Lung (tissue), 12 donors: ENCODE measurements around the gene FEM1C. TPM values are rescaled to one million over a fixed set of nuclear protein-coding genes. Genes with fewer than 3 reads are reported as not detected.

Experiments
- ATAC-seq: fragments of 200-7000 bp; cut with Tn5 transposase; one replicate; pipeline ENCODE4 v1.9.1; 2020; ENCODE audit warnings: moderate number of reproducible peaks; ENCODE audit not compliant: insufficient read depth, low FRiP score
- DNase-seq, 3 donors: peaks; one replicate each; pipeline ENCODE4 v3.0.0-alpha.2; 2013 to 2017
- H3K27ac ChIP-seq, 2 donors: one replicate each; pipeline ENCODE4 v1.5.1; 2013; ENCODE audit warnings: mild to moderate bottlenecking in 2 of 2, moderate library complexity in 2 of 2, control low read depth in 1 of 2, inconsistent platforms in 1 of 2, low read depth in 1 of 2, low read length in 1 of 2
- H3K27me3 ChIP-seq, 3 donors: one replicate each; pipeline ENCODE4 v1.5.1; 2013; ENCODE audit warnings: low read length in 2 of 3; ENCODE audit not compliant: control insufficient read depth in 3 of 3, insufficient read depth in 3 of 3
- H3K36me3 ChIP-seq, 4 donors: one replicate each; pipeline ENCODE4 v1.5.1; 2013; ENCODE audit warnings: low read length in 4 of 4, mild to moderate bottlenecking in 1 of 4, moderate library complexity in 1 of 4; ENCODE audit not compliant: control insufficient read depth in 4 of 4, insufficient read depth in 4 of 4
- H3K4me1 ChIP-seq, 5 donors: one replicate each; pipeline ENCODE4 v1.5.1; 2013; ENCODE audit warnings: low read length in 5 of 5, mild to moderate bottlenecking in 2 of 5, moderate library complexity in 1 of 5; ENCODE audit not compliant: control insufficient read depth in 5 of 5, insufficient read depth in 5 of 5
- H3K4me3 ChIP-seq: one replicate; pipeline ENCODE4 v1.5.1; 2013; ENCODE audit warnings: mild to moderate bottlenecking, control low read depth, moderate library complexity
- H3K9ac ChIP-seq, 2 donors: one replicate each; pipeline ENCODE4 v1.5.1; 2013; ENCODE audit warnings: low read length in 2 of 2, control low read depth in 1 of 2; ENCODE audit not compliant: insufficient read depth in 1 of 2
- H3K9me3 ChIP-seq, 4 donors: one replicate each; pipeline ENCODE4 v1.5.1; 2013; ENCODE audit warnings: low read length in 3 of 4, mild to moderate bottlenecking in 1 of 4, moderate library complexity in 1 of 4; ENCODE audit not compliant: control insufficient read depth in 4 of 4, insufficient read depth in 3 of 4
- CTCF ChIP-seq: IDR thresholded peaks from 2 replicates; pipeline ENCODE4 v1.5.1; 2012; ENCODE audit warnings: mild to moderate bottlenecking; ENCODE audit errors: control extremely low read depth, extremely low read depth
- WGBS, 2 donors: extraction: QIAGEN DNeasy Blood & Tissue Kit; methylation state at CpG; one replicate each; pipeline ENCODE4 v1.1.7; 2013; 5-methylcytosine and 5-hydroxymethylcytosine counted together
- polyA plus RNA-seq, 2 donors: library from polyadenylated mRNA; stranded (reverse); fragments of 200-250 nt; gene quantifications; one replicate each; pipeline ENCODE4 v1.2.1, GENCODE V29; 2013
- total RNA-seq, 2 donors: library from RNA; depleted of rRNA in 1 of 2; stranded (reverse); fragments of >200 nt in 1 of 2; gene quantifications; one replicate each; pipeline ENCODE4 v1.2.1, GENCODE V29; 2014 to 2021
- donor health status: control.
- donor health status: control.
- donor health status: Bipolar disorder and iron deficiency.
- donor health status: healthy.
- donor health status: DM: yes; HTN: yes; CAD: no.

The FEM1C gene
- total and polyA plus RNA-seq, 4 donors: 8.0 to 47.9 (median 19.2) TPM

- ATAC-seq (no peak), DNase-seq (no peak)
- no peaks in the 10 kb centered on the region for H3K4me1 ChIP-seq
- H3K9ac ChIP-seq: no peak overlapping the region
- H3K27me3 ChIP-seq: no peaks in the 10 kb centered on the region
- no peak overlapping the region for H3K4me3 ChIP-seq
- no peak for TF ChIP-seq CTCF
- peaks cover 0 to 2% (median 0%) of the 10 kb centered on the region in 4 donors for H3K9me3 ChIP-seq
- no peak overlapping the region for H3K27ac ChIP-seq
- H3K36me3 ChIP-seq: no peaks in the 10 kb centered on the region
These were observed 44.4 kb downstream of the FEM1C start for GRCh38 chr5:115500225-115500624.

GRCh38 chr5:115496936-115497576, 47.5 kb downstream of the FEM1C start:
- Histone ChIP-seq H3K27me3 (no peaks in the 10 kb centered on the region), H3K27ac (no peak overlapping the region), H3K9me3 (no peaks in the 10 kb centered on the region), H3K4me1 (peaks cover 0 to 5% (median 0%) of the 10 kb centered on the region in 5 donors), H3K4me3 (no peak overlapping the region), H3K9ac (no peak overlapping the region), H3K36me3 (no peaks in the 10 kb centered on the region)
- WGBS, 2 donors: 79 to 81% methylated on average over 5 of the region's 5 CpGs
- DNase-seq (peak in 2 of 3 donors; percentile 25 to 66), ATAC-seq (no peak)
- no peak for TF ChIP-seq CTCF

- H3K9me3 ChIP-seq: no peaks in the 10 kb centered on the region
- no peak overlapping the region for H3K9ac ChIP-seq
- peak overlapping the region in 1 of 2 donors; percentile 1 for H3K27ac ChIP-seq
- no peaks in the 10 kb centered on the region for H3K27me3 ChIP-seq
- no peak for TF ChIP-seq CTCF
- 76 to 88% methylated on average over 6 of the region's 6 CpGs for WGBS, 2 donors
- DNase-seq (no peak), ATAC-seq (no peak)
- no peak overlapping the region for H3K4me3 ChIP-seq
- H3K4me1 ChIP-seq: peaks cover 0 to 5% (median 0%) of the 10 kb centered on the region in 5 donors
- H3K36me3 ChIP-seq: no peaks in the 10 kb centered on the region
These were observed 49.8 kb downstream of the FEM1C start for GRCh38 chr5:115494570-115495289.
